HTERT RPE-1 (cell line): Measurements from ENCODE around the gene L3MBTL1.

Experiments
- in situ Hi-C: fragments of 300-500 bp; cut with MboI; formaldehyde crosslinking; loops from 4 replicates; pipeline ENCODE4 v1.14.3; 2020; ENCODE audit warnings: low sequenced_read_pairs

Gene L3MBTL1

DNA sequence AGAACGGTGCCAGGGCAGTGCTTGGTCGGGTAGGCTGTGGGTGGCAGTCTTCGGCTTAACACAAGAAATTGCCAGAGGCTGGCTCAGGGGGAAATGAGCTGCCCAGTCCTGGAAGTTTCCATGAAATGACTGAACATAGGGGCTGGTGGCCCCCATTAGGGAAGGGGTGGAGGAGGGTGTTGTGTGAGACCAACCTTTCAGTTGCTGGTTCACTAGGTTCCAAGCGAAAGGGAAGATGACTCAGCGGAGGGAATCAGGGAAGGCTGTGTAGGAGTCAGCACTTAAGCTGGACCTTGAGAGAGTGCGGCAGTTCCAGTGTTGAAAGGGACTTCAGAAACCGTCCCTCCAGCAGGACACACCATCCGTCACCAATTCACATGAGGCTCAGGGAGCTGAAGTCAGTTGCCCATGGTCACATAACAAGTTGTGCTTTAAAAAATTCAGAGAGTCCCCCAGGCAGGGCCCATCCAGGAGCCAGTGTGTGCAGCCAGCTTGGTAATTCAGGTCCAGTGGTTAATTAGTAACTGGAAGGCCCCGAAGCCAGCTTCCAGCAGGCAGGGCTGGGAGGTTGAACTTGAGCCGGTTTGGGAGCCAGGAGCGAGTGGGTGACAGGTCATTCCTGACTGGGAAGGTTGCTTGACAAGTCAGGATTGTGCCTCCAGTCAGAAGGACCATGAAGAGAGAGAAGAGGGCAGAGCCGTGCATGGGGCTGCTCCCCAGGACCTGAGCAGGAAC lies 51.1 kb downstream of the L3MBTL1 start, which contains the start of gene SGK2:
TSS of gene SGK2 (plus strand) at position 616 of the 735 bp plus-strand sequence. CDS start 7,469 bp downstream, outside the sequence.
- in situ Hi-C loops = no loop called here

DNA sequence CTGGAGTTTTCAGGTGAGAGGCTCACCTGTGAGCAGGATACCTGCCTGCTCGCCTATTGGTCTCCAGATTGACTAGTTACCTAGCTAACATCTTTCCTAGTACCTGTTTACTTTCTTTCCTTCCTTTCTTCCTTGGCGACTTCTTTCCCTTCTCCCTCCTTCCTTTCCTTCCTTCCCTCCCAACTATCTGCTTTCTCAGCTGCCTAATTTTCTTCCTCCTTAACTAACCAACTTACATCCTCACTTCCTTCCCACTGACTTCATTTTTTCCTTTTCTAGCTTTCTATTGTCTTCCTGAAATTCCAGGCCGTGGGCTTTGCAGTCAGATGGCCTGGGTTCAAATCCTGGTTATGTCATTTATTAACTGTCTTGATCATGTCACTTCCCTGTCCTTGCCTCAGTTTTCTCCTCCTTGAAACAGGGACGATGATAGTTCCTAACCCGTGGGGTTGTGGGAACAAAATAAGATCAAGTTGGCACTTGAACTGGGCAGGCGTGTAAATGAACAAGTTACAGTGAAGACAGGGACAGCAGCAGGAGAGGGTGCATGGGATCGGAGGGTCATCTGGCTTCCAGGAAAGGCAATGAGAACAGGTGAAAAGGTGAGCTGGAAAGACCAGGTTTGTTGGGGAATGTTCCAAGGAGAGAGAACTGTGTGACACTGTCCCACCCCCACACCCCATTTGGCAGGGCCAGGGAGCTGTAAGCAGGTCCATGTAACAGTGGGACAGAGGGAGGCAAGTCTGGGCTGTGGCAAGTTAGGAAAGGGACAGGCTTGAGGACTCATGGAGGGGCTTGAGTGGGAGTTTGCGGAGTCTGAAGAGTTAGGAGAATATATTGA lies 51.9 kb downstream of the L3MBTL1 start:
- in situ Hi-C loops = no loop called here

DNA sequence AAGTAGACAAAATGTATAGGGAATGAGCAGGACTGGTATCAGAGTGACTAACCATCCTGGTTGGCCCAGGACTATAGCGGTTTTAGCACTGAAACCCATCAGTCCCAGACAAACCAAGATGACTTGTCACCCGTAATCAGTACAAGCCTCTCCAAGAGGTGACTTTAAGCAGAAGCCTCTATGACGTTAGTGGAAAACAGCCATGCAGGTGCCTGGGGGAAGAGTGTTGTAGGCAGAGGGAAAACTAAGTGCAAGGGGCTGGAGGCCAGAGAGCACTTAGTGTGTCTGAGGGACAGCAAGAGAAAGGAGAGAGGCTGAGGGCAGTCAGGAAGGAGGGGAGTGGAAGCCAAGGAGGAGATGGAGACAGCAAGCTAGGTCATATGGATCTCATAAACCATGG lies 53.5 kb downstream of the L3MBTL1 start:
- in situ Hi-C loops = no loop called here

DNA sequence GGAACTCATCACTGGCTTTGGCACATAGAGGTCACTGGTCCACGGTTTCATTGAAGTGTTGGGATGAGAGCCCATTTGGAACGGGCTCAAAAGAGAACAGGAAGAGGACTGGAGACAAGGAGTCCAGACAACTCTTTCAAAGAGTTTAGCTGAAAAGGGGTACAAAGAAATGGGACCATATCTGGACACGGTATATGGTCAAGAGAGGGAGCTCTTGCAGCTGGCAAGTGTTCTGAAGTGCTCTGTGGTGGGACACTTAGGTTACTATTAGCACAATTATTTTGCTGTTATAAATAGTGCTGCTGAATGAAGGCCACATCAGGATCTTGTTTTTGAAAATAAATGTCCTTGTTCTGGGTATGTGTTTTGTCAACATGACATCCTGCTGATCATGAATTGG lies 55.9 kb downstream of the L3MBTL1 start:
- in situ Hi-C loops = no loop called here

DNA sequence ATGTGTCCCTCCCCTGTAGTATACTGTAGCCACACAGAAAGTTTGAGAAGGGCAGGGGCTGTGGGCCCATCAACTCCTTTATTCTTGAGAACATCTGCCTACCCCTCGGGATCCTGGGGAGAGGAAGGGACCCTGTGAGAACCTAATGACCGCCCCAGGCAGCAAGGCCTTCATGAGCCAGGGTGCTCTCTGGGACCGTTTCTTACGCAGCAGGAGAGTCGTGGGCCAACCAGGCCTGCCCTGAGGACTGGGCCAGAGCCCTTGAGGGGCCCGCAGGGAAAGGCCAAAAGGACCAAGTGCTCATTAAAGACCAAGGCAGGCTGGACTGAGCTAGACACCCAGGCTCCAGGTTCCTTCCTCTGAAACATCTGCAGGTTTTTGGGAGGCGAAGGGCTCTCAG lies 56.5 kb downstream of the L3MBTL1 start:
- in situ Hi-C loops = no loop called here

DNA sequence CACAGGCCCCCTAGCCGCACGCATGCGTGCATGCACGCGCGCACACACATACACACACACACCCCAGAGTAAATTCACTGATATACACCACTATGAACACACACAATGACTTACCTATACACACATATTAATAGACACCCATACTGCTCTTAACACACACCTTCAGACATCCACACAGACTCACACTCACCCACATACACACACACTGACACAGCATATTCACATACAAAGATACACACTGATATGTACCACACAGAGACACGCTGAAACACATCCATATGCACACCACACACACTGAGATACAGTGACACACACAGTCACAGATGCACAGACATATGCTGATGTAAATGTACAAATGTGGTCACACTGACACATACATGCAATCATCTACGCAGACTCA lies 57.0 kb downstream of the L3MBTL1 start:
- in situ Hi-C loops = no loop called here

DNA sequence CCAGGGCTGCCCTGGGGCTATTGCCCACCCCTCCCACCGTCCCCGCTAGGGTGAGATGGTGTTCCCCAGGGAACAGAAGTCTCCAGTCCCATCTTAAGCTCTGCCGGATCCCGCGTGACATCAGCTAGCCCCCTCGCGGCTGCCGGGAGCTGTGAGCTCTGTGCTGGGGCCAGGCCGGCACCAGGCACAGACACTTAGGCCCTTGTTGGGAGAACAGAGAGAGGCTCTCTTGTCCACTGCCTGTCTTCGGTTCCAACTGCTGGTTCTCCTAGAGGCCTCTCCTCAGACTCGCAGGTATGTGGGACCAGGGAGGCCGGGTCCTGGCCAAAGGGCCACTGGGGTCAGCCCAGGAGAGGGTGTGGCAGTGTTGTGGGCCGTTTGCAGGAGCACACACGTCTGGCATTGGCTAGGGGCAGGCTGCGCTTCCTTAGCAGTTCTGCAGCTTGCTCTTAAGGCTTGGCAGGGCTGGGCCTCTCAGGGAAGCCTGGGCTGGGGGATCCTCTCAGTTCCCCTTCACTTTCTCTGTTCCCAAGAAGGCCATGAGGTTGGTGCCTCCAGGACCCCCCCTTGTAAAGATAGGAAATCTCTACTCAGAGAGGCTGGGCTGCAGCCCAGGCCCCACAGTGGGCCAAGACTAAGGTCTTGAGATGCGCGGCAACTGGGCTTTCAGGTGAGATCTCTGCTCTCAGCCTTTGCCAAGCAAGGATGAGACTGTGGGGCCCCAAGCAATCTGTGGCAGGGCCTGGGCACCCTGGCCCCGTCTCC lies 57.7 kb downstream of the L3MBTL1 start:
- in situ Hi-C loops = no loop called here

DNA sequence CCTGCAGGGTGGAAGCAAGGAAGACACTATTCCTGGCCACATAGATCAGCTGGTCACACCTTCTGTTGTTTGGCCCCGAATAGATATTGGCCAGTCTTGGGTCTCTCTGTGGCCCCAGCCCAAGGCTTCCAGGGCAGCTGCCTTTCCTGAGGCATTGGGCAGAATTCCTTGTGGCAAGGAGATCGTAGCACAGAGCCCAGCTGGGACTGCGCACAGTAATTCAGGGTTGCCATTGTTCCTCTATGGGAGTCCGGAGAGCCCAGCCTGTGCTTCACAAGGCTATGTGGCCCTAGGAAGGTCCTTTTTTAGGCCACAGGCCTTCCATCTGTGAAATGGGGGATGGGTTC lies 58.2 kb downstream of the L3MBTL1 start:
- in situ Hi-C loops = no loop called here

DNA sequence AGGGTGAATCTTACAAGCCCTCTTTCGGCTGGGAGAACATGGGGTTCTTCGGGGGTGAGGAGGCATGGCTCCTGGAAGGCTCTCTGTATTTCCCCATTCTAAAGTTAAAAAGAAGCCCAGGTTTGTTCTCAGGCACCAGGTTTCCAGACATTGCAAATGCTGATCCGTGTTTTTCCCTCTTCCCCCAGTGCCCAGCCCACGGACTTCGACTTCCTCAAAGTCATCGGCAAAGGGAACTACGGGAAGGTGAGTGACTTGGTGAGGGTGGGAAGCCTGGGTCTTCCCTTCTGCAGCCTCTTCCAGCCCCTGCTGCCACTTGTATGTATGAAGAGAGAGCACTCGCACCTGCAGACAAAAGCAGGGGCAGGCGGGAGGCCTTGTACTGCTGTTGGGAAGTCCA lies 60.0 kb downstream of the L3MBTL1 start:
- in situ Hi-C loops = no loop called here

DNA sequence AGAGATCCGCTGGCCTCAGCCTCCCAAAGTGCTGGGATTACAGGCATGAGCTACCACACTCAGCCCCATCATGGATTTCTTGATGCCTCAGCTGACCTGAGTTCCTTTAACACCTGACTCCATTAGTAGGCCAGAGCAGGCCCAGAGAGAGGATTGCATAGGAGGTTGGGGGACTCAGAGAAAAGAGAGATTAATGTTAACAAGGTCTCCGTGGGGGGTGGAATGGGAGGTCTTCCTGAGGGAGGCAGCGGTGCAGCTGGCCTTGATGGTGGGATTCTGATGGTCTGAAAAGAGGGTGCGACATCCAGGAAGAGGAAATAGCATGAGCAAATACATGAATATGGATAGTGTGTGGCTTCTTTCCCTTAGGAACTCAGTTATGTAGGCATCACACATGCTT lies 61.2 kb downstream of the L3MBTL1 start:
- in situ Hi-C loops = no loop called here

DNA sequence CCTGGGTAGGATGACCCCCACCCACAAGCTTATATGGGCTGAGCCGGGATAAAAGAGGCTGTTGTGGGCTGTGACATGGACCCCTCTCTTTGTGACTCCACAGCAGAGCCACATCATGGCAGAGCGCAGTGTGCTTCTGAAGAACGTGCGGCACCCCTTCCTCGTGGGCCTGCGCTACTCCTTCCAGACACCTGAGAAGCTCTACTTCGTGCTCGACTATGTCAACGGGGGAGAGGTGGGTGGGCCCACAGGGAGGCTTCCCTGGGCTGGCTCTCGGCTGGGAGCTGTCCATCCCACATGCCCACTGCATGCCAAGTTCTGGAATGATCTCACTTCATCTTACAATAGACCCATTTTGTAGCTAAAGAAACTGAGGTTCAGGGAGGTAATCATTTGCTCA lies 61.8 kb downstream of the L3MBTL1 start:
- in situ Hi-C loops = no loop called here

DNA sequence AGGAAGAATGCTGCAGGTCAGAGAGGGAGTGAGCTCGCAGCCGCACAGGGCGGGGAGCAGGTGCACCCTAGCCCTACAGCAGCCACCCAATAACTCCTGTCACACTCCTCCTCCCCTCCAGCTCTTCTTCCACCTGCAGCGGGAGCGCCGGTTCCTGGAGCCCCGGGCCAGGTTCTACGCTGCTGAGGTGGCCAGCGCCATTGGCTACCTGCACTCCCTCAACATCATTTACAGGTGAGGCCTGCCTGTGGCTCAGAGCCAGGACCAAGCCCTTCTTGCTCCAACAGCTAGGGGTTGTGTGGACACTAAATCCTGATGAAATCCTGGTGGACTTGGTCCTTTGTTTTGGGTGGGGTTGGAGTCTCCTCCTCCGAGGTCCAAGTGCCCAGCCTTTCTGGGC lies 63.0 kb downstream of the L3MBTL1 start:
- in situ Hi-C loops = no loop called here

DNA sequence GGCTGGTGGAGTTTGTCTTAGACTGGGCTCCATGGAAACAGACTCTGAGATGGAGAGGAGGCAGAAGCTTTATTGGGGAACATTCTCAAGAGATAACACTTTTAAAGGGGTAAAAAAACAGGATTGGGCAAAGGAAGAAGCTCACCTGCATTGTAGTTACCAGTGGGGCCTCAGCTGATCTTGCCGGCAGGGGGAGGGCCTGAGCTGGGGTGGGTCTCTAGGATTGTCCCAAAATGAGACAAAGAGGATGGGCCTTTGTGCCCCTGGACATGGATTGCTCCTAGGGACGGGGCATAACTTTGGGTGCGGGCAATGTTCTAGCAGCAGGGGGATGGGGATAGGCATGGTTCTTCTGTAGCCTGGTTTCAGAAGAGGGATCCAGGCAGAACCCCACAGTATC lies 63.8 kb downstream of the L3MBTL1 start:
- in situ Hi-C loops = no loop called here

DNA sequence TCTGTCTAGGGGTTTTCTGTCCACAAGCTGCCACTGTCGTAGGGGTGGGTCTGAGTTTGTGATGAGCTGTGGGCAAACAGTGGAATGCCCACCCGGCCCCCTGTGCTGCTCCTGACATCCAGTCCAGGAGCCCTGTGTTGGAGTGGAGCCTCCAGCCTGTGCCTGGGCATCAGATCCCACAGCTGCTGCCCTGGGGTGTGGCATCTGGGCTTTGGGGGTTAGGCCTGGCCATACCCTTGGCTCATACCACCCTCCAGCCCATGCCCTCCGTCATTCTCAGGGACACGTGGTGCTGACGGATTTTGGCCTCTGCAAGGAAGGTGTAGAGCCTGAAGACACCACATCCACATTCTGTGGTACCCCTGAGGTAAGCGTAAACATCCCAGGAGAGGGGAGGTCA lies 64.3 kb downstream of the L3MBTL1 start:
- in situ Hi-C loops = no loop called here

DNA sequence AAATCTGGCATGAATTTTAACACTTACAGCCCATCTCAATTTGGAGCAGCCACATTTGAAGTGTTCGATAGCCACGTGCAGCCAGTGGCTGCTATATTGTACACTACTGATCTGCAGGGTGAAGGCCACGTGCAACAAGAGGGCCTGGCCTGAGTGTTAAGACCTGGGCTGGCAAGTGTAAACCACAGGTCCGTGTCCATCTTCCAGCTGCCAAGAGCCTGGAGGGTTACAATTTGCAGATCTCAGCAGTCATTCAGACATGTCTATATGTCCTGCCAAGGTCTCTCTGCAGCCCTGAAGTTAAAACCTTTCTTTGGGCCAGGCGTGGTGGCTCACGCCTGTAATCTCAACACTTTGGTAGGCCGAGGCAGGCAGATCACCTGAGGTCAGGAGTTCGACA lies 65.4 kb downstream of the L3MBTL1 start:
- in situ Hi-C loops = no loop called here

DNA sequence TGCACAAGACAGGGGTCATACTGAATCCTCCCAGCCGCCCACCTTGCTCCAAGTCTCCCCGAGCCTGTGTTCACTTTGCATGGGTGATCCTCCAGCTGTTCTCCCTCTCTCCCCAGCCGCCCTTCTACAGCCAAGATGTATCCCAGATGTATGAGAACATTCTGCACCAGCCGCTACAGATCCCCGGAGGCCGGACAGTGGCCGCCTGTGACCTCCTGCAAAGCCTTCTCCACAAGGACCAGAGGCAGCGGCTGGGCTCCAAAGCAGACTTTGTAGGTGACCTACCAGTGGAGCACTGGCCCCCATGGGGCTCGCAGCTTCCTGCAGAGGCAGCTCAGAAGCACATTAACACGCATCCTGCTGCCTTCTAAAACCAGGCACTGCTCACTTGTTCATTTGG lies 68.6 kb downstream of the L3MBTL1 start:
- in situ Hi-C loops = no loop called here

DNA sequence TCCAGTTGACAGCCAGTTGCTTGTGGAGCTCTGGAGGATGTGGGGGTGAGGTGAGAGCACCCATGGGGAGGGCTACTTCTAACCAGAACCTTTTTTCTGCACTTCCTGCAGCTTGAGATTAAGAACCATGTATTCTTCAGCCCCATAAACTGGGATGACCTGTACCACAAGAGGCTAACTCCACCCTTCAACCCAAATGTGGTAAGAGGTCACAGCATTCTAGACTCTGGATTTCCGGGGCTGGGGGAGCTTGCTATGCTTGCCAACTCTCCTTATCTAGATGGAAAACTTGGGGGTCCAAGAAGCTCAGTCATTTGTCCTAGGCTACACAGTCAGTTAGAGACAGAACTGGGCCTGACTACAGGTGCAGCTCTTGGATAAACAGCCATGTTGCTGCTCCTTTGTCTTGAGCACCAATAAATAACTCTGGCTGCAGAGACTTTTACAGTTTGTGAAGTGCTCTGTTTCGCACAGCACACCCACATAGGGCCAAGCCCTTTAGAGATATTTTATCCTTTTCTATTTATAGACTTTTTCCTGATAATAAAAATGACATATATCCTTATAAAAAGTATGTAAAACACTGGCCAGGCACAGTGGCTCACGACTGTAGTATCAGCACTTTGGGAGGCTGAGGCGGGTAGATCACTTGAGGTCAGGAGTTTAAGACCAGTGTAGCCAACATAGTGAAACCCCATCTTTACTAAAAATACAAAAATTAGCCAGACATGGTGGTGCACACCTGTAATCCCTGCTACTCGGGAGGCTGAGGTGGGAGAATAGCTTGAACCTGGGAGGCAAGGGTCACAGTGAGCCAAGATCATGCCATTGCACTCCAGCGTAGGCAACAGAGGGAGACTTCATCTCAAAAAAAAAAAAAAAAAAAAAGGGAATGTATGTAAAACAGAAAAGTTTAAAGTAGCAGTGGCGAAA lies 72.6 kb downstream of the L3MBTL1 start:
- in situ Hi-C loops = no loop called here

DNA sequence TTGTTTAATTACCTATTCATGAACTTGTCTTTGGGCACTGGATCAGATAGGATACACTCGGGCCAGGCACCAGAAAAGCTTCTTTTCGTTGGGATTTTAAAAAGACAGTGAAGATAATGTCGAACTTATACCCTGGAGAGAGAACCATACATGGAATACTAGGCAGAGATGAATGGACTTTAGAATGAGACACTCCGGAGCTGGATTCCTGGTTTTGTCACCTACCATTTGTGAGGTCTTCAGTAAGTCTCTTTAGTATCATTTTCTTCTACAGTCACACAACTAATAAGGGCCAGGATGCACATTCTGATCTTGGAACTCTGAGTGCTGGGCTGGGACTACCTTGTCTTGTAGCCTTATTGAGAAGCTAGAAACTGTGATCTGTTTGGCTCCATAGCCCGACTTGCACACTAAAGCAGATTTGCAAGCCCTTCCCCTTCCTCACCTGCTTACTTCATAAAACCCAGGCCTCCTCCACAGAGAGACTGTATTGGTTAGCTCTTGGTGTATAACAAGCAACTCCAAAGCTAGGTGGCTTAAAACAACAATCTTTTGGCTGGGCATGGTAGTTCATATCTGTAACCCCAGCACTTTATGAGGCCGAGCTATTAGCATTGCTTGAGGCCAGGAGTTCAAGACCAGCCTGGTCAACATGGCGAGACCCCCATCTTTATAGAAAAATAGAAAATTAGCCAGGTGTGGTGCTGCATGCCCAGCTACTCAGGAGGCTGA lies 75.8 kb downstream of the L3MBTL1 start:
- in situ Hi-C loops = no loop called here

DNA sequence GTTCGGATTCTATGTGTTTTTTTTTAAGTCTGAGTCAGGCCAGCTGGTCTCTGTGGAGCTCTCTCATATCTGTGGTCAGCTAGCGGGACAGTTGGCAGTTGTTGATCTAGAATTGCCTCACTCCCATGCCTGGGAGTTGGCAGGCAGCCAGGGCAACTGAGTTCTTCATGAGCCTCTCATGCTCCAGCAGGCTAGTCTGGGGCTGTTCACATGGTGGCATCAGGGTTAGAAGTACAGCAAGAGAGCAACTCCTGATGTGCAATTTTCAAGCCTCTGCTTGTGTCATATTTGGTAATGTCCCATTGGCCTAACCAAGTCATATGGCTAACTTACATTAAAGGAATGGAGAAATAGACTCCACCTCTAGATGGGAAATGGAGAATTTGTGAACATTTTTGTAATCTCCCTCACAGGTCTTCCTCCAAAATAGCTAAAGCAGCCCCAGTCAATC lies 76.5 kb downstream of the L3MBTL1 start:
- in situ Hi-C loops = no loop called here
